Left renal cortex interstitium (tissue), 4 donors: ENCODE results near the gene SGCD. TPM values are rescaled to one million over a fixed set of nuclear protein-coding genes. Genes with fewer than 3 reads are reported as not detected.

Source experiments
- DNase-seq, 4 donors: peaks; one replicate each; pipeline ENCODE4 v3.0.0-alpha.2; 2013; ENCODE audit warnings: low read depth in 4 of 4, low spot score in 2 of 4, missing footprints in 1 of 4
- polyA plus RNA-seq, 4 donors: library from polyadenylated mRNA; unstranded; fragments of 120-200 nt; gene quantifications; one replicate each; pipeline ENCODE4 v1.2.1, GENCODE V29; 2013; ENCODE audit not compliant: insufficient read length in 4 of 4

Gene SGCD
- polyA plus RNA-seq, 4 donors: 3.8 to 6.0 (median 5.2) TPM

- DNase-seq: no peak
Observed at GRCh38 chr5:156359476-156359875, 32.5 kb downstream of the SGCD start.

- DNase-seq: no peak
Observed at GRCh38 chr5:156361436-156362109, 34.6 kb downstream of the SGCD start.

- no peak for DNase-seq
Observed at GRCh38 chr5:156363861-156364260, 36.9 kb downstream of the SGCD start.

GRCh38 chr5:156366521-156366920 is 39.6 kb downstream of the SGCD start:
- no peak for DNase-seq

- DNase-seq: no peak
Observed at GRCh38 chr5:156367597-156367996, 40.6 kb downstream of the SGCD start.

GRCh38 chr5:156375895-156376495 is 49.0 kb downstream of the SGCD start:
- no peak for DNase-seq

GRCh38 chr5:156376751-156377150 is 49.8 kb downstream of the SGCD start:
- DNase-seq: no peak

GRCh38 chr5:156378159-156378558 is 51.2 kb downstream of the SGCD start:
- DNase-seq: no peak

GRCh38 chr5:156379206-156379605 is 52.2 kb downstream of the SGCD start:
- DNase-seq: no peak

- no peak for DNase-seq
Observed at GRCh38 chr5:156380848-156381247, 53.9 kb downstream of the SGCD start.

GRCh38 chr5:156383510-156384265 is 56.7 kb downstream of the SGCD start:
- DNase-seq: no peak

- DNase-seq: no peak
Observed at GRCh38 chr5:156385416-156385815, 58.5 kb downstream of the SGCD start.

- DNase-seq: no peak
Observed at GRCh38 chr5:156386976-156387375, 60.0 kb downstream of the SGCD start.

GRCh38 chr5:156387391-156387790 is 60.4 kb downstream of the SGCD start:
- DNase-seq: no peak

GRCh38 chr5:156388233-156388632 is 61.3 kb downstream of the SGCD start:
- no peak for DNase-seq

- DNase-seq: no peak
Observed at GRCh38 chr5:156391139-156391538, 64.2 kb downstream of the SGCD start.

- DNase-seq: no peak
Observed at GRCh38 chr5:156393980-156394379, 67.0 kb downstream of the SGCD start.

GRCh38 chr5:156394642-156395305 is 67.8 kb downstream of the SGCD start:
- DNase-seq: no peak

GRCh38 chr5:156395306-156395675 is 68.3 kb downstream of the SGCD start:
- no peak for DNase-seq

- DNase-seq: no peak
Observed at GRCh38 chr5:156396063-156396829, 69.3 kb downstream of the SGCD start.

GRCh38 chr5:156396830-156397081 is 69.8 kb downstream of the SGCD start:
- DNase-seq: no peak
